ENCODE data around the gene SYCP2.

The SYCP2 gene

DNA sequence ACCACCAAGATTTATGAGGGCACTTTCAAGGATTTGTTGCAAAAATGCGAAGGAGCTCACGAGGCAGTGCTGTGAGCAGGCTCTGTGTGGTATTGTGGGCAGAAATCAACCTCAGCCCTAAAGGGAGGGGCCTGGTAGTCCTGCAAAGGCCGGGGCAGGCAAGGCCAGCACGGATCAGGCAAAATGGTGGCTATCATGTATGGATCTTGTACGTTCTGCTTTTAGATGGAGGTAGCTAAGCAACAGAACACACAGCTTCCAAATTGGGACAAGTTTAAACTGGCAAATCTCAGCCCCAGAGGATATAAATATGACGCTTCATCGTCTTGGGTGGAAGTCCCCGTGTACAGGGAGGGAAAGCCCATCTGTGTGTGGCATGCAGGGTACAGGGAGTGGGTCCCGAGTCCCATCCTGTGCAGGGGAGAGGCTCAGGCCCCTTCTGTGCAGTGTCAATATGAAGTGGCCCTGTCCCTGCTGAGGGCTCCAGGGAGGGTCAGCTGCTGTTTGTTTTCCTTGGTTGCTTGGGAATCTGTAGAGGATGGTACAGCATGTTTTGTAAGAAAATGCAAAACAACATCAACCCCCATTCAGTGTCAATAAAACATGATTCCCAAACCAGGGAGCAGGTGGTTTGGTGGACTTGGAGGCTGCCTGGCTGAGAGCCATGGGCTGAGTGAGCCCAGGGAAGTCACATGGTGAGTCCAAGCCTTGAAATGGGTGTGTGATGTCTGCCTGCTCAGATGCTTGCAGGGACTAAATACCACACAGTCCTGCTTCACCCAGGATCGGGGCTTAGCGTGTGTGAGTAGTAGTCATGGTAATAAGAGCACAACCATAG, 113.0 kb downstream of the SYCP2 start:
- no peak for DNase-seq

DNA sequence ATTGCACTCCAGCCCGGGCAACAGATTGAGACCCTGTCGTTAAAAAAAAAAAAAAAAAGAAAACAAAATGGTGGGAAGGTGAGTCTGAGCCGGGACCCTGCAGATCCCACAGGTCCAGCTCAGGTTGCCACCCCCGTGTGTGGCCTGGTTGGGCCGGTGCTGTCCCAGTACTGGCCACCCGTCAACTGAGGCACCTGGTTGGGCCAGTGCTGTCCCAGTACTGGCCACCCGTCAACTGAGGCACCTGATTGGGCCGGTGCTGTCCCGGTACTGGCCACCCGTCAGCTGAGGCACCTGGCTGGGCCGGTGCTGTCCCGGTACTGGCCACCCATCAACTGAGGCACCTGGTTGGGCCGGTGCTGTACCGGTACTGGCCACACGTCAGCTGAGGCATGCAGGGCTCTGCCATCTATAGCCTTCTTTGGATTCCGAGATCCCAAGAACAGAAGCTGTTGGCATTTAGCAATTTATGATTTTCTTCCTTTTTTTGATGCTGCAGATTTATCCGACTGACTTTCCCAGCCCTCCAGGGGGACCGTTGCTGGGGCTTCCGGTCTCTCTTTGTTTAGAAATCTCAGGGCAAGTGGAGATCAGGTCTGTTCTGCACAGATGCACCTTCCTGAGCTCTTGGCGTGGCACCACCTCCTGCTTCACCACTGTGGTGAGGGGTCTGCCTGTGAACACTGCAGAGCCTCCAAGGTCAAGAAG, 113.8 kb downstream of the SYCP2 start:
- no peak for DNase-seq

DNA sequence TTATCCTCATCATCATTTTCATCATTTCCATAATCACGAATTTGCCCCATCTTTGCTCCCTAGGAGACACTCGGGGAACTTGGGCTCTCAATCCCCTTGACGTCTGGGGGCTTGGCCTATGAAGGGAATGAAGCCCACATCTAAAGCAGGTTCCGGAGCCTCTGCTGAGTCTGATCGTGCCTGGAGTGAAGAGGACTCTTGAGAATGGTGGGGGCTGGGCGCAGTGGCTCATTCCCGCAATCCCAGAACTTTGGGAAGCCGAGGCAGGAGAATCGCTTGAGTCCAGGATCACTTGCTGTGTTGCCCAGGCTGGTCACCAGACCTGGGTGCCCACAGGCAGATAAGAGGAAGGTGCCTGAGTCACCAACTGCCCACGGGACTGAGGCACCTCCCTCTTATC, 114.5 kb downstream of the SYCP2 start:
- no peak for DNase-seq

DNA sequence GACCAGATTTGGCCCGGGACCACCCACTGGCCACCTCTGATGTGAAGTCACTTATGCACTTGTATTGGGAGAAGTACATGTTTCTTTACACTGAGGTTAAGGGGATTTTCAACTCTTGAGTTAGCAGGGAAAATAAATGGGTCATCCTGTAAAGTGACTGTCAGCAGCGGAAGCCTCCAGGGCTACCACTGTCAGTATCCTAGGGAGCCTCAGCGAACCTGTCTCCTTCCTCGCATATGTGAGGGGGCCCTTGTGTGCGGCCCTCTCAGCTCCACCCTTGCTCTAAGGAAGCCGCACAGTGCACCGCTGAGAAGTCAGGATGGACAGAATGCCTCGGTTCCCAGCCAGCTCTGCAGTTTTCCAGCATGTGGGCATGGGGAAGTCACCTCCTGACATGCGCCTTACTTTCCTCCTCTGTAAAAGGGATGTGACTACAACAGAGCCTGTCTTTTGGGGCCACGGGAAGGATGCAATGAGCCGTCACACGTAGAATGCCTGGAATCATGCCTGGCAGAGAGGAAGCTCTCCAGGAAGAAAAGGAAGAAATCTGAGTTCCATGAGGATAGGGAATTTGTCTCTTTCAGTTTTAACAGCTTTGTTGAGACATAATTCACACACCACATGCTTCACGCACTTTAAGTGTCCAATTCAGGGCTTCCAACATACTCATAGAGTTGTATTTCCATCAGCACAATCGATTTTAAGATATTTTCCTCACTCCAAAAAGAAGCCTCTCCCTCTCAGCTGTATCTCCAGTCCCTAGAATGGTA, 115.4 kb downstream of the SYCP2 start:
- DNase-seq = no peak

DNA sequence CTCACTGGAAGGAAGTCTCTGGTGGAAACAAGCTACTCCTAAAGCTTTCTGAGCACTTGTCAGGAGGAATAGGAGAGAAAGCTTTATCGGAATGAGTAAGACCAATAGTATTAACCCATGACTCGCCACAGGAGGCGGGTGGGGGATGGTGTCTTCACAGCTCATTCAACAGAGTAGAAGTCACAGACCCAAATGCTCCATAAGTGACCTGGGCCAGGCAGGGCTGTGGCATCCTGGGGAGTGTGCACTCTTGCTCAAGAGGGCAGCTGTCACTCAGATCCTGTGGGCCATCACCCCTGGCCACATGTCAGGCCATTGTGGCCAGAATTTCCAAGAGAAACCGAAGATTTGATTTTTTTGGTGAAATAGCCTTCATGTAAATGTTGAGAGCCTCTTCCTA, 116.0 kb downstream of the SYCP2 start:
- no peak for DNase-seq

DNA sequence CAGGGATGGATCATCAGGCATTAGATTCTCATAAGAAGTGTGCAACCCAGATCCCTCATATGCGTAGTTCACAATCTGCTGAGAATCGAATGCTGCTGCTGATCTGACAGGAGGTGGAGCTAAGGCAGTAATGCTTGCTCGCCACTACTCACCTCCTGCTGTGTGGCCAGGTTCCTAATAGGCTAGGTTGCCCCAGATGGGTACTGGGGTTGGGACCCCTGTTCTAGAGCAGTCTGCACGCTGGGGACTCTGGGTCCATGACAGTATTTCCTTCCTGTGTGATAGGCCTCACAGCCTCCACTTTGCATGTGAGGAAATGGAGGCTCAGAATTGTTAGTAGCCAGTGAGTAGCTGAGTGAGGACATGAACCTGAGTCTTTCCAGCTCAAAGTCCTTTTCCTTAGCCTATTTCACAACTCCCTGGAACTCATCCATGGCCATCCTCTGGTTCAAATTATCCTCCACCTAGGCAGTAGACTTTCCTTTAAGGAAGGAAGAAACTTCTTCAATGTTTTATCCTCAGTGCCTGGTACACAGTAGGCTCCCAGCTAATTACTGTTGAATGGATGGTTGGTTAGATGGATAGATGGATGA, 117.2 kb downstream of the SYCP2 start:
- no peak for DNase-seq

DNA sequence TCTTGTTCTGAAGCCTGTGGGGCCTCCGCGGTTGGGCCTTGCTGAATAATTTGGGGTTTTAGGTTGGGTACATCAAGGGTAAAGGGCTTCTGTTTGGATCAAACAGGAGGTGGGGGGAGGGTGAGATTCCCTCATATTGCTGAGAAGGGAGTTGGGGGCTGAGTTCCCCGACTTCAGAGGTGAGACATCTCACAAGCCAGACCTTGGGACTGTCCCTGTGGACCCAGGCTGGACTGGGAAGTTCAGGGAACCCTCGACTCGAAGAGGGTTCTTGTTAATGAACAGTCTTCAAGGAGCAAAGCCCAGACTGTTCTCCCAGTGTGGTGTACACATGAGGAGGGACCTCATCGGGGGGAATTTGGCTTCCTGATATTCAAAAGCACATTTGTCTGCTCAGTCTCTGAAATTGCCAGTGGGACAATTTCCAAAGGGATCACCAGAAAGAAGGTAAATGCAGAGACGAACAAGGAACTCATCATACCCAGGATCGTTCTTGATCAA, 118.5 kb downstream of the SYCP2 start:
- no peak for DNase-seq

DNA sequence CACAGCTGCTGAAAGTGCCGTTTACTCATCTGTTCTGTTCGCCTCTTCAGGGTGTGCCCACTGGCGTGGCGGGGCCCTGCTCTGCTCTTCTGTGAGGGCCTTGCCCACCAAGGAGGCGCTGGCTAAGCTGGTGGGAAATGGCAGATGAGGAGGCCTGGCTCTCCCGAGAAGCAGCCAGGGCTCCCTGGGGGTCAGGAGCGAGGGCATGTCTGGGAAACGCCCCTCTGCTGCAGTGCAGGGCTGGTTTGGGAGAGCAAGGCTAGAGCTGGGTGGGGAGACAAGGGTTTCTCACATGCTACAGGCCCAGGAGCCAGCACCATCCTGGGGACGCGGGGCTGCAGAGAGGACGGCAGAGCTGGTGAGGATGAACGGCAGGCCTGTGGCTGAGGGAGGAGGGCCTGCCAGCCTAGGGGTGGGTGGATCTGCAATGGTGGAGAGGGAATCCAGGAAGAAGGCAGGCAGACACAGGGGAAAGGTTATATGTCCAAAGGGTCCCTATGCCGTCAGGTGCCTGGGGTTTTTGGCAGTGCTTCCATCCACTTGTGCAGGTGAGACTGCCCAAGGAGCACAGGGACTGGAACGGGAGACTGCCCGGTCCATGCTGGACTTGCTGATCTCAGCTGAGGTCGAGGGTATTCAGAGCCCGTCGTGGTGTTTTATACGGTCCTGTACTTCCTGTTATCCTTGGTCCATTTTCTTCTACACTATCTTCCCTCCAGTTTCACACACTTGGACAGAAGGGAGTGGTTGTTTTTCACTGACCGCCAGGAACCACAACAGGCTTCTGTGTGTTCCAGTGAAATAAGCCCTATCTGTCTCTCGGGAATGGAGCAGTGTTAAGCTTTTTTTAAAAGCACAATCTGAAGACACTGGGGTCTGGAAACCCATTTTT, 119.2 kb downstream of the SYCP2 start:
- DNase-seq = no peak
